GM21515 (cell line): ENCODE results near the gene GPT2.

Source experiments
- ATAC-seq: cut with Tn5 transposase; IDR thresholded peaks from one replicate; pipeline ENCODE4 v1.9.1; 2021; ENCODE audit not compliant: unreplicated experiment

Gene GPT2

DNA sequence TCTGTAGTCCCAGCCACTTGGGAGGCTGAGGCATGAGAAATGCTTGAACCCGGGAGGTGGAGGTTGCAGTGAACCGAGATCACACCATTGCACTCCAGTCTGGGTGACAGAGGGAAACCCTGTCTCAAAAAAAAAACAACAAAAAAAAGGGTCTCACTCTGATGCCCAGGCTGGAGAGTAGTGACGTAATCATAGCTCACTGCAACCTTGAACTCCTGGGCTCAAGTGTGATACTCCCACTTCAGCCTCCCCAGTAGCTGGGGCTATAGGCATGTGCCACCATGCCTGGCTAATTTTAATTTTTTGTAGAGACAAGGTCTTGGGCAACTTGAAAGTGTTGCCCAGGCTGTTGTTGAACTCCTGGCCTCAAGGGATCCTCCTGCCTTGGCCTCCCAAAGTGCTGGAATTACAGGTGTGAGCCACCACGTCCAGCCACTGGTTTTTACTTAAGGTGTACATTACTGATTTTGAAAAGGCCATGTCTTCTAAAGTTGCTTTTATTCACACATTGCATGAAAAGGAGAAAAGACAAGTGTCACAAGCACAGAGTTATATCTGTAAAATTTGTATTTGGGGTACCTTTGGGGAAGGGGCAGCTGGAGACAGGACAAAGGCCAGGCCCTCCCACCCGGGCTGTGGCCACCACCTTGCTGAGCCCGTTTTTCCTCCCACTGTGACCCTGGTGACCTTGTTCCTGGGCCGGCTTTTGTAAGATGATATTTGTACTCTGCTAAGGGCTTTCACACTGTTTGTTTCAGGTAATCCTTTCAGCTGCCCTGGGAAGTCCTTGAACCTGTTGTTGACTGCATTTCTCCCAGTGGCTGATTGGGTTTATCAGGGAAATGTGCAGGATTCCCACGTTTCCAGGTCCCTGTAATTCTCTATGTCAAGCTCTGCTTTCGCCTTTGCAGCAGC is 11.5 kb downstream of the GPT2 start:
- ATAC-seq, result no peak

DNA sequence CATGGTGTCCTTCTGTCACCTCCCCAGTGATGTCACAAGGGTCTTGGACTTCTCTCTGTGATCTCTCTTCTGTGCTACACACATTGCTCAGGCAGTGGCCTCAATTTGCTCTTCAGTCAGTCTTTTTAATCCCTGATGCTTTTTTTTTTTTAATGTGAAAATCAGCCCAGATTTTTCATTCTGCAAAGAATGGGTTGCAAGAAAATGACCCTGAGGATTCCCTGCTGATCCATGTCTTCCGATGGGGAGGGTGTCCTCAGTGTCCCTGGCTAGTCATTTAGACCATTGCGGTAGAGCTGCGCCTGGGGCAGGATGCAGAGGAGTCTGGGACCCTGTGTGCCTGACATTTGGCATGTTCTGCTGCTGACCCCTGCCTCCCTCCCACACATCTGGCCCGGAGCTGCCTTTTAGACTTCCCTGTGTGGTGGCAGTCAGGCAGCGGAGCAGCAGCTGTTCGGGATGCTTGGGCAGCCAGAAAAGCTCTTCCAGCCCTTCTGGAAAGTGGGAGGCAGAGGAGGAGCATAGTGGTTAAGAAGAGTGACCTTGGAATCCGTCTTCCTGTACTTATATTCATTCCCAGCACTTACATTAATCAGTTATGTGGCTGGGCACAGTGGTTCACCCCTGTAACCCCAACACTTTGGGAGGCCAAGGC is 12.3 kb downstream of the GPT2 start:
- ATAC-seq, result no peak

DNA sequence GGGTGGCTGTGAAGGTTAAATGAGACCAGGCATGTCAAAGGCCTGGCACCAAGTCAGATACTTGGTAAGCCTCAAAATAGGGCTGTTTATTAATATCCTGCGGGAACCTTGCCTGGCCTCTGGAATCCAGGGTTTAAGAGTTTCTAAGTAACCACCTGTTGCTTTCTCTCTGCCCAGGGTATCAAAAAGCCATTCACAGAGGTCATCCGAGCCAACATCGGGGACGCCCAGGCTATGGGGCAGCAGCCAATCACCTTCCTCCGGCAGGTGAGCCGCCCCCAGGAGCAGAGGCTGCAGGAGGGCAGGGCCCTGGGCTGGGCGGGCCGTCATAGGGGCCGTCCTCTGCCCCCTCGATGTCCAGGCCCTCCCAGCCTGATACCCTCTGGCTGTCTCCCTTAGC is 13.3 kb downstream of the GPT2 start:
- no peak for ATAC-seq

DNA sequence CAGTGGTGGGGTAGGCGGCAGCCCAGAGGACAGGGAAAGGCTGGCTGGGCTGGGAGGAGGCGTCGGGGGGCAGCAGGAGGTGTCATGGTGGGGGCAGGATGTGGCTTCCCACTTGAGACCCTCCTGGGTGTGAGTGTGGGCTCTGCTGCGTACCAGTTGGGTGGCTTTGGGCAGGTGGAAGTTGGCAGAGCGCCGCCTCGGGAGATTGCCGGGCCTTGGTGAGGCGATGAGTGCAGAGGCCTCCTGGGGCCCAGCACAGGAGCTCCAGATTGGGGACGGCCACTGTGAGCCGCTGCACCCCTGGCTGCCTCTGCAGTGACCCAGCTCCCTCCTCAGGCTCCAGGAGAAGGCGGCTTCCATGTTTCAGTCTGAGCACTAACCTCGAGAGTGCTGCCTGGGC is 13.8 kb downstream of the GPT2 start:
- ATAC-seq, result no peak

DNA sequence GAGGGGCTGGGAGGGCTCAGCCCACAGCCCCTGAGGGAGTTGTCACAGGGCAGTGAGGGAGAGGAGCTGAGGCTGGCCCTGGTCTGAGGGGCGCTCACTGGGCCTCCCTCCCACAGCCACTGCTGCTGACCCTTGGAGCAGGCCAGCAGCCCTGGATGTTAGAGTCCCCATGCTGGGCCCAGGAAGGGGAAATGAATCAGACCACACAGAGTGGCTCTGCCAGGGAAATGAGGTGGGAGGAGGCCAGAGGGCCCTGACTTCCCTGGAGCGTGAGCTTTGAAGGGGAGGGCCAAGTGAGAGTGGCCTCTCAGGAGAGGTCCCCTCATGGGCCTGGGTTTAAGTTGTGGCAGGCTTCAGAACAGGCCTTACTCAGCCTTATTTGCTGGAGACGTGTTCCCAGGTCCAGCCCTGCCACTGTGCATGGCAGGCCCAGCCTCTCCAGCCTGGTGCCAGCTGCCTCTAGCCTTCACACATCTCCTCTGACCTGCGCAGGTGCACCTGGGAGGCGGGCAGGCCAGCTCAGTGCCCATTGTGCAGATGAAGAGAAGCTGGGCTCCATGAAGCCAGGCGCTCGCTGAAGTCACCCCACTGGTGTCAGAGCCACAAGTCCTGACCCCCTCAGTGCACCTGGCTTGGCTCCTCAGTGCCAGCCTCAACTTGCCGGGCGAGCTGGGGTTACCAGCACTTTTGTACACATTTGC is 15.4 kb downstream of the GPT2 start:
- ATAC-seq, result no peak

DNA sequence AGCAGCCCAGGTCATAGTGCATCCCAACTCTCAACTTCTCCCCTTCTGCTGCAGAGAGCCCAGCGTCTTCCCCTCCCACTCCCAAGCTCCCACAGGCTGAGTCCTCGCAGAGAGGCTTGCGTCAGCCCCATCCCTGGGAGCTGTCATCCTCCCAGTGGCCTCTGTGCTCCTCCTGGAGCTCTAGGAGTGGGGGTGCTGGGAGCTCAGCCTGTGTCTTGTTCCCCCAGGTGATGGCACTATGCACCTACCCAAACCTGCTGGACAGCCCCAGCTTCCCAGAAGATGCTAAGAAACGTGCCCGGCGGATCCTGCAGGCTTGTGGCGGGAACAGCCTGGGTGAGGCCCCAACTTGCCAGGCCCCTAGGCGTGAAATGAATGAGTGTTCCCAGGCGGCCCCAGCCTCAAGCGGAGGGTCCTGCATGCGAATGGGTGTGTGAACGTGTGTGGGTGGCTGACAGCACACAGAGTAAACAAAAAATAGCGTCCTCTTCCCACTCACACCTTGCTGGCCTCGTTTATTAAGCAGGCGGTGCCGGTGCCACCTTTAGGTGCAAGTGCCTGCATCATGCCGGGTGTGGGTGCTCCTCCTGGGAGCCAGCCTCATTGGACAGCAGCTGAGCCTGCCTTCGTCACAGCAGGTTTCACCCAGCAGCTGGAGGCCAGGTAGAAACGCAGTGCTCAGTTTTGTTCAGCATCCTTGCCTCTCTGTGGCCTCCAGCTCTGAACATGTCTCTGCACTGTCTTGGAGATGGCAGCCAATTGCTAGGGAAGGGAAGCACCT is 16.5 kb downstream of the GPT2 start:
- ATAC-seq, result no peak

DNA sequence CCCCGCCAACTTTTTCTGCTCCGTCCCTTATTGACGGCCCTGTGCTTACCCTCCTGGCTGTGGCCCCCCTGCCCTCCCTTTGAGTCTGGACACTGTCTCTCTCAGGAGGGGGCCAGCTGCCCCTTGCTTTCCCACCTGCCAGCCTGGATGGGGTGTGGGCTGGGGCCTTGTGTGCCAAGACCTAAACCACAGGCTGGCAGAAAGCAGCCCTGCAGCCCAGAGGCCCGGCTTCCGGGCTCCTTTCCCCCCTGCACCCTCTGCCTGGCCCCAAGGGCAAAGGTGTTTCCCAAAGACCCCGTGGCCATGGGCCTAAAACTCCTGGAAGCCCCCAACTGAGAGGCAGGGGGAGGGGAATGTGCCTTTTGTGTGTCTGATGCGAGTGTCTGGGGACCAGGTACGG is 17.5 kb downstream of the GPT2 start:
- ATAC-seq, result no peak

DNA sequence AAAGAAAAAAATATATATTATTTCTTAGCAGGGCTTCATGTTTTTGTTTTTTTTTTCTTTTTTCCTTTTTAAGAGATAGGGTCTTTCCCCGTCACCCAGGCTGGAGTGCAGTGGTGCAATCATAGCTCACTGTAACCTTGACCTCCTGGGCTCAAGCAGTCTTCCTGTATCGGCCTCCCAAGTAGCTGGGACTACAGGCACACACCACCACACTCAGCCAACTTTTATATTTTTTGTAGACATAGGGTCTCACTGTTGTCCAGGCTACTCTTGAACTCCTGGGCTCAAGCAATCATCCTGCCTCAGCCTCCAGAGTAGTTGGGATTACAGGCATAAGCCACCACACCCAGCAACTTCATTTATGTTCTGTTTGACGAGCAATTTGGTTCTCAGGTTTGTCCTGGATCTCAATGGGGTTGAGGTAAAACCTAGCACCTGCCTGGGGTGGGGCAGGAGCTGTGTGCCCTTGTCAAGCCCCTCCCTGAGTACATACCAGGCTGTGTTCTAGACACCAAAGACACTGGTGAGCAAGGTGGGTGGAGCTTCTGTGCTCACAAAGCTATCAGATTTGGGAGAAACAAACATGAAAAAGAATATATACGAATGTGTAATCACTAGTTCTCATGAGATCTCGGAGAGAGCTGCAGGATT is 19.2 kb downstream of the GPT2 start:
- ATAC-seq, result no peak

DNA sequence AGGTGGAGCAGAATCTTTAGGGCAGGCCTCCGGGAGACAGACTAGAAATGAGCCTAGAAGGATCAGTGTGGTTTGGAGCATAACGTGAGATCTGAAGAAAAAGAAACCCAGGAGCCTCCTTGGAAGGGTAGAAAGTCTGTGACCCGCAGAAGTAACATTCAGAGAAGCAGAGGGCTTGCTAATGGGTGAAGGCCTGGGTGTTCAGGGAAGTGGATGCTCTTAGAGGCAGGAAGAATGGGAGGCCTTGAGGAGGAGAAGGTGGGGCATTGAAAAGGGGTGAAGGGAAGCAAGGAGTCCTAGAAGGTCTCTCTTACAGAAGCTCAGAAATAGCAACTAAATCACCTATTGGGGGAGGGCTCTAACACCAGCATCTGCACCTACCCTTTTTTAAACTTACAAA is 20.3 kb downstream of the GPT2 start:
- no peak for ATAC-seq

DNA sequence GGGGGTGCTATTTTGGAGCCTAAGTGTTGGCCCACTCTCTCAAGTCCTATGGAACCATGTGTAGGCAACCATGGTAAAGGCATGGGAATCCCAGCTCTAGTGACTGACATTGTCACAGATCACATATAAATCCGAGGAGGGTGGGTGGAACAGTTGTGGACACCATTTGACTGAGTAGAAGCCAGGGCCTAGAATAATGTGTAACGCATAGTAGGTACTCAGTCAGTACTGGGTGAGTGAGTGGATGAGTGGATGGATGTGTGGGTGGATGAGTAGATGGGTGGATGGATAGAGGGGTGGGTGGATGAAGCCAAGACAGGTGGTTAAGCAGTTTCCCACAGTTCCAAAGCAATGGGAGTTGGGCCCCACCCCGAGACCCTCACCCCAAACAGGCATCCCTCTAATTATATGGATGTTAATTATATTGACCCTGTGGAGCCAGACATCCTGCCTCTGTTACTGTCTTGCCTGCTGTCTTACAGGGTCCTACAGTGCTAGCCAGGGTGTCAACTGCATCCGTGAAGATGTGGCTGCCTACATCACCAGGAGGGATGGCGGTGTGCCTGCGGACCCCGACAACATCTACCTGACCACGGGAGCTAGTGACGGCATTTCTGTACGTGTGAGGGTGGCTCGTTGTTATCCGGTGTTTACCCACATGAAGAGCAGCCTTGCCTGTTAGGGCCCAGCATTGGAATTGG is 22.3 kb downstream of the GPT2 start:
- no peak for ATAC-seq

DNA sequence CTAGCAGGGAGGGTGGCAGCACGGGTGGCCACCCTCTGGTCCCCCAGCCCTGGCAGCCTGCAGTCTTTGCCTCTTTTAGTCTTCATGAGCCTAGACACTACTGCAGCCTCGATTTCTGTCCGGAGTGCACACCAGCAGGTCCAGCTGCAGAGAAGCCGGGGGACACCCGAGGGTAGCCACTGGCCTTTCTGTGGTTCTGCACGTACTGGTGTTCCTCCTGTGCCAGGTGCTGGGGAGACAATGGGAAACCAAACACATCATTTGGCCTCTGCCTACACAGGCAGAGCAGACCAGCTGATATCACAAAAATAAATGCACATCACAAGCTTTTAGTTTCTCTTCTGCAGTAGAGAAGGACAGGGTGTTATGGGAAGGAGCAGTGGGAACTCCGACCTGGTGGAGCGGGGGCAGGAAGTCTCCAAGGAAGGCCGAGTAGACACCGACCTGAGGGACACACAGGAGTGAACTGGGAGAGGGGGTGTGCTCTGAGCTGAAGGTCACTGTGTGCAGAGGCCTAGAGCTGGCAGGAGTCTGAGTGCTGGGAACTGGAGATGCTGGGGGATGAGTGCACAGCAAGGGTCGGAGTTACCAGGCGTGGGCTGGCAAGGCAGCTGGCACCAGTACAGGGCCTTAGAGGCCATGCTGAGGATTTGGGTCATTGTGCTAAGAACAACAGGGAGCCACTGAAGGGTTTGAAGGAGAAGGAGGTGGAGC is 23.1 kb downstream of the GPT2 start:
- no peak for ATAC-seq

DNA sequence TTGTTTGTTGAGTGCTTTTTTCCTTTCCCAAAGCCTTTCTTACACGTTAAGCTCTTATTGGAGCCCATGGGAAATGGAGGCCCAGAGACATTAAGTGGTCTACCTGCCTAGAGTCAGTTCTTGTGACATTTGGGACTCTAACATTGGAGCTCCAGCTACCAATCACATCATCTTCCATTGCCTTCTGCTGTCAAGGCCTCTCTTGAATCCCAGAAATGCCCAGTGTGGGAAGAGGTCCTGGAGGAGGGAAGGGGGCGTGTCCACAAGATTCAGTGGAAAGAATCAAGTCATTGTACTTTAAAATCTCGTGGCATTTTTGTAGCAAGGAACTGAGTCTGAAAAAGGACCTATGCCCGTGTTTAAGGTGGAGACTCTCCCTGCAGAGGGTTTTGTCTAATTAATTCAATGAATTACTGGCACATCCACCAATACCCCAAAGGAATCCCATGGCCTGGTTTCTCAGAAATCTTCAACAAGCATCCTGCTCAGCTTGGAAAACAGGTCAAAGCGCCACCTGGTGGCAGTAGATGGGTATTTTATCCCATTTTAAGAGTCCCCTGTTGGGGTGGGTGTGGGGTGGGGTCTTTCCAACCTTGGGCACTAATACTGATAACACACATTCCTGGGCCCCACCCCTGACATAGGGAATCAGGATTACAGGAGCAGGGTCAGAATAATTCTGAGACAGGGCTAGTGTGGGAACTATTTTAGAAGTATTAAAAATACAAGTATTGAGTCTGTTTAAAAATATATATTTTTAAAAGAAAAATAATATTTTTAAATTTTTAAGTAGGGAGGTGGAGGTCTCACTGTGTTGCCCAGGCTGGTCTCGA is 24.6 kb downstream of the GPT2 start:
- no peak for ATAC-seq

DNA sequence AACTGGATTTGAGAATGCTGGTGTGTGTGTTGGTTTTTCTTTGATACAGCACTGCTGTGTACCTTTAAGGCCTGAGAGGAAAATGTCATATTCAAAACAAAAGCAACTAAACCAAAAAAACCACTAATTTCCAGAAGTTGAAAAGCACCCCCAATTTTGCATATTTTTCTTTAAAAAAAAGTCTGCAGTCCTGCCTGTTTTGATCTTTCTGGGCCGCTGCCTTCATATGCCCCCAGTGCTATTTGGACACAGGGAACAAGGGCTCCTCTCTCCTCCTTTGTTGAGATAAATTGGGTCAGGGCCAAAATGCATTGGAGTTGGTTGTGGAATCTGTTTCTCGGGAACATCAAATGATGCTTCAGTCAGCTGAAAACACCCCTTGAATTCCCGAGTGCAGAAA is 26.9 kb downstream of the GPT2 start:
- ATAC-seq, result peak; percentile 68

DNA sequence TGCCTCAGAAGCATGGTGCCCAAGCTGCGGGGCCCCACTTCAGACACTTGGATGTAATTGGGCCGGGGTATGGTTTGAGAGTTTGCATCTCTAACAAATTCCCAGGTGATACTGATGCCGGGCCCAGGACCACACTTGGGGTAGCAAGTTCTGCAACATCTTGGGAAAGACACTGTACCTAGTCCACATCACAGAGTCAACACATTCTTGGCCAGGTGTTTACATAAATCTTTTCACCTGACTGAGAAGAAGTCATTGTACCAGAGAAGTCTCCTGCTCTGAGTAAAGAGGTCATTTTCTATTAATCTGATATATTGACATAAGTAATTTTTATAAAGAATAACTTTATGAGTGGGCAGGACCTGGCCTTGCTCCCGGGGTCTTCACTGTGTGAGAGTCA is 27.5 kb downstream of the GPT2 start:
- ATAC-seq, result no peak

DNA sequence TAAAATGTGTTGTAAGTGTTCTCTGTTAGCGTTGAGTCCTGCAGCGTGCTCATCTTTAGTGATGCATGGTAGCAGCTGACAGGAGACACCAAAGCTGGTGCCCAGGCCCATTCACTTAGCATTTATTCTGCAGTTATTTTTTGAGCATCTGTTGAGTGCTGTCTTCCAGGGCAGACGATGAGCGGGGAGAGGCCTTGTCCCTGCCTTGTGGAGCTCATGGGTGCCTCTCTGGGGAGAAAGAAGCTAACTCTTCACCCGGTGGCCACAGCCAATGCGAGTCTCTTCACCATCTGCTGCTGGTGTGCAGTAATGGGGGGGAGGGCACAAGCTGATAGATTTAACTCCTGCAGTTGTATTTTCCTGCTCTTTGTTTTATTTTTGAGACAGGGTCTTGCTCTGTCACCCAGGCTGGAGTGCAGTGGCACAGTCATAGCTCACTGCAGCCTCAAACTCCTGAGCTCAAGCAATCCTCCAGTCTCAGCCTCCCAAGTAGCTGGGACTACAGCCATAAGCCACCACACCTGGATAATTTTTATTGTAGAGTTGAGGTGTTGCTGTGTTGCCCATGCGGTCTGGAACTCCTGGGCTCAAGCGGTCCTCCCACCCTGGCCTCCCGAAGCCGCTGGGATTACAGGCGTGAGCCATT is 30.5 kb downstream of the GPT2 start:
- ATAC-seq, result no peak

DNA sequence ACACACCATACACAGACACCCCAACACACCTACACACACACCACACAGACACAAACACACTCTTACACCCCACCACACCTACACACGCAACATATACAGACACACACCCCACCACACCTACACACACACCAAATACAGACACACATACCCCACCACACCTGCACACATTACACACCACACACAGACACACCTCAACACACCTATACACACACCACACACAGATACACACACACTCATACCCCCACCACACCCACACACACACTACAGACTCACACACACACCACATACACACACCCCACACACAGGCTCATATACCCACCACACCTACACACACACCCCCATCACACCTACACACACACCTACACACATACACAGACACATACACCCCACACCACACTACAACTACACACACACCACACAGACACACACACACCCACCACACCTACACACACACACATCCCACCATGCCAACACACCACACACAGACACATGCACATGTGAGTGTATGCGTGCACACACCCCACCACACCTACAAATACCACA is 31.4 kb downstream of the GPT2 start:
- ATAC-seq, result no peak

DNA sequence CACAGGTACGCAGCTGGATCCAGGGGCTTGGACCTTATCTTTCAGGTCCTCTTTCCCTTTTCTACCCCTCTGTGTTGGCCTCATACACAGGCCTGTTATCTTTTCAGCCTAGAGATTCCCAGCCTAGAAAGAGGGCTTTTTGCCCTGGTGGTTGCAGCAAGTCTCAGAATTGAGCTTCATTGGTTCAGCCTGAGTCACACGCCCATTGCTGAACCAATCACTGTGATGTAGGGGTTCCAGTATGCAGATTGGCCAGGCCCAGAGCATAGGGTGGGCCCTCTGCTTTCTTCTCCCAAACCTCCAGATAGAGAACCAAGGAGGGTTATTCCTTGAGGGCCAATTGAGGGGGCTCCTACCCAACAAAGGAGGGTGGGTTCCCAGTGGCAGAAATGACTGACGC is 32.8 kb downstream of the GPT2 start:
- no peak for ATAC-seq

DNA sequence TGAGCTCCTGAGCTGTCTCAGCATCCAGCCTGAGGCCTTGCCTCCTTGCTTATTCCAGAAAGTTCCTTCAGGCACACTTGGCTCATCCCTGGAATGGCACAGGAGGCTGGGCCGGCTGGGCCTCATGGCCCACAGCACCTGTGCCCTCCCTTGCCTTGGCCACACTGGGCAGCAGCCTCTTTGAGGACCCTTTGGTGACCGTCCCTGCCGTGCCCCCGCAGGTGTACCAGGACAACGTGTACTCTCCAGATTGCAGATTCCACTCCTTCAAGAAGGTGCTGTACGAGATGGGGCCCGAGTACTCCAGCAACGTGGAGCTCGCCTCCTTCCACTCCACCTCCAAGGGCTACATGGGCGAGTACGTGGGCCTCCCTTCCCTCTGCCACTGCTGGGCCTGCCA is 34.2 kb downstream of the GPT2 start:
- no peak for ATAC-seq
